Activated naive CD4-positive, alpha-beta T cell treated with anti-CD3 and anti-CD28 coated beads, Interleukin-2, amount 10 ng/mL, durations not matched to agents 7 days and 5 days (primary cell): ENCODE measurements around the gene PIK3C2A.
"Not testable (repeated sequence)": the region's sequence is repeated elsewhere in the genome, so short reads cannot be mapped to it uniquely, and the experiment has no call there.

Experiments
- CTCF ChIA-PET: fragments of 350-600 bp; sonication (Branson Sonifier 250); formaldehyde crosslinking; loops from one replicate; lab custom pipeline; 2021; ENCODE audit warnings: antibody characterized with exemption; lab: Charles Lee
- DNase-seq: peaks from one replicate; pipeline ENCODE4 v3.0.0-alpha.2; 2020
- H3K27ac Mint-ChIP-seq: one replicate; pipeline ENCODE4 v1.8.0; 2021; ENCODE audit warnings: mild to moderate bottlenecking, moderate library complexity, mixed read lengths
- H3K27me3 Mint-ChIP-seq: one replicate; pipeline ENCODE4 v1.8.0; 2021; ENCODE audit warnings: mild to moderate bottlenecking, mixed read lengths
- H3K36me3 Mint-ChIP-seq: one replicate; pipeline ENCODE4 v1.8.0; 2021; ENCODE audit warnings: mixed read lengths
- H3K4me1 Mint-ChIP-seq: one replicate; pipeline ENCODE4 v1.8.0; 2021; ENCODE audit warnings: mixed read lengths
- H3K4me3 Mint-ChIP-seq: one replicate; pipeline ENCODE4 v1.8.0; 2021; ENCODE audit warnings: mild to moderate bottlenecking, moderate library complexity, mixed read lengths
- H3K9me3 Mint-ChIP-seq: one replicate; pipeline ENCODE4 v1.8.0; 2021; ENCODE audit warnings: mixed read lengths

PIK3C2A gene

DNA sequence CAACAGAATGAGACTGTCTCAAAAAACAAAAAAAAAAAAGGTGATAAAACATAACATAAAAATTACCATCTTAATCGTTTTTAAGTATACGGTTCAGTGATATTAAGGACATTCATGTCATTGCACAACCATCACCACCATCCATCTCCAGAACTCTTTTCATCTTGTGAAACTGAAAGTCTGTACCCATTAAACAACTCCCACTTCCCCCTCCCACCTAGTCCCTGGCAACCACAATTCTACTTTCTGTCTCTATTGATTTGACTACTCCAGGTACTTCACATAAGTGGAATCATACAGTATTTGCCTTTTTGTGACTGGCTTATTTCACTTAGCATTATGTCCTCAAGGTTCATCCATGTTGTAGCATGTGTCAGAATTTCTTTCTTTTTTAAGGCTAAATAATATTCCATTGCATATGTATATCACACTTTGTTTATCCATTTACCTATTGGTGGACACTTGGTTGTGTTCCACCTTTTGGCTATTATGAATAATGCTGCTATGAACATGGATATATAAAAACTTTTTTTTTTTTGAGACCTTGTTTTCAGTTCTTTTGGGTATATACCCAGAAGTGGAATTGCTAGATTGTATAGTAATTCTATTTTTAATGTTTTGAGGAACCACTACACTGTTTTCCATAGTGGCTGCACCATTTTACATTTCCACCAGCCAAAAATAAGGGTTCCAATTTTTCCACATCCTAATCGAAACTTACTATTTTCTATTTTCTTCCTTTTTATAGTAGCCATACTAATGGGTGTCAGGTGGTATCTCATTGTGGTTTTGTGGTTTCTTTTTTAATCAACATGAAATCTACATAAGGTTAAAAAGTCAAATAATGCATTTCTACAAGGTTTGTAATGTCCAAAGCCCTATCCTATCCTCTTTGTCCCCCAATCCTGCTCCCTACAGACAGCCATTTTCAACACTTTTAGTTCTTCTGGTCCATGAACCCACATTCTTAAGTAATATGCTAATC, 23.4 kb upstream of the PIK3C2A start:
- peaks cover 37% of the 10 kb centered on the region for H3K27me3 Mint-ChIP-seq
- H3K4me1 Mint-ChIP-seq, result peaks cover 25% of the 10 kb centered on the region
- H3K27ac Mint-ChIP-seq, result peak overlapping the region; percentile 34

DNA sequence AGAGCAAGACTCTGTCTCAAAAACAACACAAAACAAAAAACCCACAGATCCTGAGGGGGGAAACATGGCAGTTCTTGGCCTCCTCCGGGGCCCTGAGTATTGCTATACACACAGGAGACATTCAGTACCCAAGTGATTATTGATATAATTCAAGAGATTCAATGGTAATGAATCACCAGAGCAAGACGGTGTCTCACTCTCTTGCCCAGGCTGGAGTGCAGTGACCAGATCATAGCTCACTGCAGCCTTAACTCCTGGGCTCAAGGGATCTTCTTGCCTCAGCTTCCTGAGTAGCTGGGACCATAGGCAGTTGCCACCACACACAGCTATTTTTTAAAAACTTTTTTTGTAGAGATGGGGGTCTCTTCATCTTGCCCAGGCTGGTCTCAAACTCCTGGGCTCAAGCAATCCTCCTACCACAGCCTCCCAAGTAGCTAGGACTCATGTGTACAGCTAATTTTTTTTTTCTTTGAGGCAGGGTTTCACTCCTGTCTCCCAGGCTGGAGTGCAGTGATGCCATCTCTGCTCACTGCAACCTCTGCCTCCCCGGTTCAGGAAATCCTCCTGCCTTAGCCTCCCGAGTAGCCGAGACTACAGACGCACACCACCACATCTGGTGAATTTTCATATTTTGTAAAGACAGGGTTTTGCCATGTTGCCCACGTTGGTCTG, 21.8 kb upstream of the PIK3C2A start:
- Mint-ChIP-seq H3K4me3 (no peak overlapping the region), H3K36me3 (no peaks in the 10 kb centered on the region), H3K4me1 (peaks cover 25% of the 10 kb centered on the region), H3K27ac (no peak overlapping the region), H3K9me3 (no peaks in the 10 kb centered on the region), H3K27me3 (peaks cover 30% of the 10 kb centered on the region)
- DNase-seq, result no peak
- CTCF ChIA-PET, result interaction anchor here (0.7 to 2.6 kb wide), 25 partner anchors 9 to 298 kb away, joined by 3 to 26 read pairs (median 3); partner anchors contain the start of gene PIK3C2A

More for the DNA sequence above, 23.4 kb upstream of the PIK3C2A start:
- CTCF ChIA-PET, result interaction anchor here (1.0 to 2.6 kb wide), 12 partner anchors 13 to 297 kb away, joined by 3 to 26 read pairs (median 4); no protein-coding TSS in a partner anchor
- DNase-seq, result peak; percentile 61
- Mint-ChIP-seq H3K4me3 (no peak overlapping the region), H3K9me3 (no peaks in the 10 kb centered on the region), H3K36me3 (no peaks in the 10 kb centered on the region)

DNA sequence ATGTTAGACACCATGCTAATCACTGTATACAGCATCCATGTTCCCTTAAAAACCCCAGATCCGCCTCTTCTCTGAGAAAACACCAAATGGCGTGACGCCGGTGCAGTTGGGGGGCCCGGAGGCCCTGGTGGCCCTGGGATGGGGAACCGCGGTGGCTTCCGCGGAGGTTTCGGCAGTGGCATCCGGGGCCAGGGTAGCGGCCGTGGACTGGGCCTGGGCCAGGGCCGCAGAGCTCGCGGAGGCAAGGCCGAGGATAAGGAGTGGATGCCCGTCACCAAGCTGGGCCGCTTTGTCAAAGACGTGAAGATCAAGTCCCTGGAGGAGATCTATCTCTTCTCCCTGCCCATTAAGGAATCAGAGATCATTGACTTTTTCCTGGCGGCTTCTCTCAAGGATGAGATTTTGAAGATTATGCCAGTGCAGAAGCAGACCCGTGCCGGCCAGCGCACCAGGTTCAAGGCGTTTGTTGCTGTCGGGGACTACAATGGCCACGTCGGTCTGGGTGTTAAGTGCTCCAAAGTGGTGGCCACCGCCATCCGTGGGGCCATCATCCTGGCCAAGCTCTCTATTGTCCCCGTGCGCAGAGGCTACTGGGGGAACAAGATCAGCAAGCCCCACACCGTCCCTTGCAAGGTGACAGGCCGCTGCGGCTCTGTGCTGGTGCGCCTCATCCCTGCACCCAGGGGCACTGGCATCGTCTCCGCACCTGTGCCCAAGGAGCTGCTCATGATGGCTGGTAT, 20.6 kb upstream of the PIK3C2A start:
- not testable (repeated sequence) for H3K4me3 Mint-ChIP-seq, H3K27ac Mint-ChIP-seq, H3K36me3 Mint-ChIP-seq, DNase-seq, H3K9me3 Mint-ChIP-seq
- Mint-ChIP-seq H3K4me1 (peaks cover 25% of the 10 kb centered on the region), H3K27me3 (peaks cover 23% of the 10 kb centered on the region)
- CTCF ChIA-PET, result interaction anchor here (1.4 to 2.6 kb wide), 4 partner anchors 58 to 291 kb away, joined by 3 to 26 read pairs (median 13); no protein-coding TSS in a partner anchor

DNA sequence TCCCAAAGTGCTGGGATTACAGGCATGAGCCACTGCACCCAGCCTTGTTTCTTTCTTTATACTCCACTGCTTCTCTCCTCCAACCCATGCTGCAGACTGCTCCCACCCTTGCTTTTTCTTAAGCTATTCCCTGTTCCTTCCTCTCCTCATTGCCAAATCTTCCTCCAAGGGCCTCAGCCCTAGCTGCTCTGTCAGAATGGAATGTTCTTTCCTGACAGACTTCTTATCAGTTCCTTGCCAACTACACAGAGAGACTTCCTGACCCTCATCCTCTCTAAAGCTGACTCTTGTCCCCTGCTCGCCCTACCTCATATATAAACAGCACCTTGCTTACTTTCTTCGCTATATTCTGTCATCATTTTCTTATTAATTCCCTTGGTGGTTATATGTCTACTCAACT, 16.9 kb upstream of the PIK3C2A start:
- Mint-ChIP-seq H3K27ac (no peak overlapping the region), H3K27me3 (peaks cover 16% of the 10 kb centered on the region), H3K9me3 (no peaks in the 10 kb centered on the region), H3K4me3 (no peak overlapping the region), H3K36me3 (no peaks in the 10 kb centered on the region), H3K4me1 (peaks cover 2% of the 10 kb centered on the region)
- CTCF ChIA-PET, result interaction anchor here (0.9 kb wide), 1 partner anchor 159 kb away, joined by 3 read pairs; no protein-coding TSS in a partner anchor
- no peak for DNase-seq

DNA sequence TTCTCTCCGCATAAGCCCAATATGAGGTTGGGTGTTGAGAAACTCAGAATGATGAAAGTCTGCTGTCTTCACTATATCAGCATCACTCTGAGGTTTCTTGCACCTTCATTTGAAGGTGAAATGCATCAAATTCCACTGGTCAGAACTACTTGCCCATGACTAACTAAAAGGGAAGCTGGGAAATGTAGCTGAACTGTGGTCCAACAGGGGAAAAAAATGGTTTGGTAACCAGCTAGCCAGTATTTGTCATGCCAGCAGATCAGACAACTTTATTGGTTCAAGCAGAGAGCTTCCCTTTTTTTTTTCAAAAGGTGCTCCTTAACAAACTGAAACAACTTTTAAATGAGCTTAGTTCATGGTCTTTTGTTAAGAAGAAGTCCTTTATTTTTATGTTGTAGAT, 14.2 kb upstream of the PIK3C2A start:
- H3K4me3 Mint-ChIP-seq, result no peak overlapping the region
- H3K27me3 Mint-ChIP-seq, result peaks cover 12% of the 10 kb centered on the region
- no peak overlapping the region for H3K27ac Mint-ChIP-seq
- CTCF ChIA-PET, result interaction anchor here (1.0 to 1.6 kb wide), 3 partner anchors 11 to 162 kb away, joined by 4 to 5 read pairs (median 4); no protein-coding TSS in a partner anchor
- DNase-seq, result no peak
- no peaks in the 10 kb centered on the region for H3K9me3 Mint-ChIP-seq
- H3K4me1 Mint-ChIP-seq, result no peaks in the 10 kb centered on the region
- no peaks in the 10 kb centered on the region for H3K36me3 Mint-ChIP-seq

DNA sequence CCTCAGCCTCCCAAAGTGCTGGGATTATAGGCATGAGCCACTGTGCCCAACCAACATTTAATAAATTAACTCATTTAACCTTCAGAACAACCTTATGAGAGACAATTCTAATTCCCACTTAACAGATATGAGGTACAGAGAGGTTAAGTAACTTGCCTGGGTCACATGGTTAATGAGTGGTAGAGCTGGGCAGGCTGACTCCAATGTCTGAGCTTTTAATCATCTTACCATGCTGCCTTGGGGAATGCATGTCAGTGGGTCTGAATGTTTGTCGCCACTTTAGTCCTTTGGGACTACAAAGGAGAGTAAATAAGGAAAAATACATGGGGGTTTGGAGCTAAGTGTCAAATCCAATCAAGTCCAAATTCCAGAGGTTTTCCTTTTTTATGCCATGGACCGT, 11.2 kb upstream of the PIK3C2A start:
- H3K27me3 Mint-ChIP-seq, result peaks cover 6% of the 10 kb centered on the region
- no peak overlapping the region for H3K4me3 Mint-ChIP-seq
- H3K27ac Mint-ChIP-seq, result no peak overlapping the region
- H3K4me1 Mint-ChIP-seq, result no peaks in the 10 kb centered on the region
- no peaks in the 10 kb centered on the region for H3K36me3 Mint-ChIP-seq
- DNase-seq, result no peak
- H3K9me3 Mint-ChIP-seq, result peaks cover 6% of the 10 kb centered on the region
- CTCF ChIA-PET, result no interaction called here

DNA sequence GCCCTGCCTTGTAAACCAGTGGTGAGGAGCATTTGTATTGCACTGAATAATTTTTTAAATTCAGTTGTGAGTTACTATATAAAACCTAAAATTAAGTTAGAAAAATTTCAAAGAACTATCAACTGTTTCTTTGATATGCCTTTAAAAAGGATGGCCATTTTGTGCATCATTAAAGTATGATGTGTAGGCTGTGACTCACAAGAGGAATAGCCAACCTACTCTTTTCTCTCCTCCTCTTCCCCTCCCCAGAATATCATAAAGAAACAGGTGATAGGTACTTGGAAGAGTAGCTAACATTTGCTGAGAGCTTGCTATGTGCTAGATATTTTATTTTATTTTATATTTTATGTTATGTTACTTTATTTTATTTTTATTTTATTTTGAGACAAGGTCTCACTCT, 10.6 kb upstream of the PIK3C2A start:
- CTCF ChIA-PET, result no interaction called here
- no peak for DNase-seq

DNA sequence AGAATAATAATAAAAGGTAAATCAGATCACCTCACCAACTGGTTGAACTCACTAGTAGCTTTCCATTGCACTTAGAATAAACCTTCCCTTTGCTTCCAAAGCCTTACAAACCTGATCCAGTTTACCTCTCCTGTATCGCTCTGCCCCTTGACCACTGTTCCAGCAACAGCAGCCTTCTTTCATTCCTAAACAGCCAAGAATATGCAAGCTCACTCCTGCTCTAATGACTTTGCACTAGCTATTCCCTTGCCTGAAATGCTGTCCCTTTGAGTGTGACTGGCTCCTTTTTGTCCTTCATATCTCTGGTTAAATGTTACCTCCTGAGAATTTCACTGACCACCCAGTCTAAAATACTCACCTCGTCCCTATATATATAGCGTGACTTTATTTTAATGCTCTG, 9.6 kb upstream of the PIK3C2A start:
- Mint-ChIP-seq H3K36me3 (no peaks in the 10 kb centered on the region), H3K9me3 (peaks cover 7% of the 10 kb centered on the region), H3K27ac (no peak overlapping the region), H3K4me3 (no peak overlapping the region), H3K4me1 (no peaks in the 10 kb centered on the region), H3K27me3 (peaks cover 6% of the 10 kb centered on the region)
- CTCF ChIA-PET, result interaction anchor here (0.7 to 0.9 kb wide), 2 partner anchors 17 to 311 kb away, joined by 3 to 4 read pairs; no protein-coding TSS in a partner anchor
- DNase-seq, result no peak

More for the DNA sequence above, 10.6 kb upstream of the PIK3C2A start:
- Mint-ChIP-seq H3K36me3 (no peaks in the 10 kb centered on the region), H3K4me3 (no peak overlapping the region), H3K27me3 (peaks cover 6% of the 10 kb centered on the region), H3K4me1 (no peaks in the 10 kb centered on the region), H3K27ac (no peak overlapping the region), H3K9me3 (peaks cover 7% of the 10 kb centered on the region)

DNA sequence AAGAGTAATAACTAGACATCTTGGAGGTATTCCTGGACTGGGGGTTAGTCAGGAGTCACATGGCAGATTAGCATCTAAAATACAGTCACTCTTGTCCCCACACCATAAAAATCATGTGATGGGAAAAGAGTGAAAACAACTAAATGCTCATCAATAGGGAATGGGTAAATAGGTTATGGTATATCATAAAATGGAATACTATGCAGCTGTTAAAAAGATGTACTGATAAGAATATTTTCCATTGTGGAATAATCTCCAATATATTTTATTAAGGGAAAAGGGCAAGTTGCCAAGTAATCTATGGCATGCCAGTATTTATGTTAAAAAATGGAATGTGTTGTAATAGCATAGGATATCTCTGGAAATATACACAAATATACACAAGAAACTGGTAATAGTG, 6.6 kb upstream of the PIK3C2A start:
- Mint-ChIP-seq H3K27ac (no peak overlapping the region), H3K4me3 (no peak overlapping the region), H3K36me3 (no peaks in the 10 kb centered on the region), H3K27me3 (peaks cover 6% of the 10 kb centered on the region), H3K4me1 (peaks cover 5% of the 10 kb centered on the region), H3K9me3 (peaks cover 7% of the 10 kb centered on the region)
- no peak for DNase-seq
- CTCF ChIA-PET, result no interaction called here

DNA sequence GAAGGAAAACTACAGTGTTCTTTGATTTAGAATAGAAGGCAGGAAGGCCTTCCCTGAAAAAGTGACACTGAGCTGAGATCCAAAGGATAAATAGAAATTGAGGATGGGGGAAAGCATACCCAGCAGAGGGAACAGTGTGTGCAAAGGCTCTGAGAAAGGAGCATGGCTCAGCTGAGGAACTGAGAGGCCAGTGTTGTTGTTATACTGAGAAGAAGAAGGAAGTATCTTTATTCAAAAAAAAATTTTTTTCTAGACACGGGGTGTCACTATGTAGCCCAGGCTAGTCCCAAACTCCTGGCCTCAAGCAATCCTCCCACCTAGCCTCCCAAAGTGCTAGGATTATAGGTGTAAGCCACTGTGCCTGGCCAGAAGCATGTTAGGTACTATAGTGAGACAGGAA, 3.5 kb upstream of the PIK3C2A start:
- CTCF ChIA-PET, result no interaction called here
- peaks cover under 1% of the 10 kb centered on the region for H3K27me3 Mint-ChIP-seq
- no peak overlapping the region for H3K27ac Mint-ChIP-seq
- peaks cover 7% of the 10 kb centered on the region for H3K9me3 Mint-ChIP-seq
- no peak overlapping the region for H3K4me3 Mint-ChIP-seq
- peaks cover 26% of the 10 kb centered on the region for H3K4me1 Mint-ChIP-seq
- H3K36me3 Mint-ChIP-seq, result no peaks in the 10 kb centered on the region
- no peak for DNase-seq

DNA sequence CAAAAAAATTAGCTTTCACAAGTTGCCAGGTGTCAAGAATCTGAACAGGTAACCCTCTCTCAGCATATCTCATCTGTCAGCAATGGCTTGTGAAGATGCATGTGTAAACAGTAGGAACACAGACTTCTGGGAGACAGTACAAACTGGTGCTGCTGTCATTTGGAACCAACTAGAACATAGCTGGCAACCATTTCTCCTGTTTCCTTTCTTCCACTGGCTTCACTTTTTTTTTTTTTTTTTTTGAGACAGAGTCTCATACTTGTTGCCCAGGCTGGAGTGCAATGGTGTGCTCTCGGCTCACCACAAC, 2.1 kb upstream of the PIK3C2A start:
- CTCF ChIA-PET, result interaction anchor here (1.1 to 1.8 kb wide), 2 partner anchors 13 to 20 kb away, joined by 5 read pairs; no protein-coding TSS in a partner anchor
- no peak for DNase-seq
- Mint-ChIP-seq H3K4me1 (peaks cover 29% of the 10 kb centered on the region), H3K27ac (no peak overlapping the region), H3K4me3 (no peak overlapping the region), H3K27me3 (no peaks in the 10 kb centered on the region), H3K9me3 (peaks cover 4% of the 10 kb centered on the region), H3K36me3 (no peaks in the 10 kb centered on the region)

DNA sequence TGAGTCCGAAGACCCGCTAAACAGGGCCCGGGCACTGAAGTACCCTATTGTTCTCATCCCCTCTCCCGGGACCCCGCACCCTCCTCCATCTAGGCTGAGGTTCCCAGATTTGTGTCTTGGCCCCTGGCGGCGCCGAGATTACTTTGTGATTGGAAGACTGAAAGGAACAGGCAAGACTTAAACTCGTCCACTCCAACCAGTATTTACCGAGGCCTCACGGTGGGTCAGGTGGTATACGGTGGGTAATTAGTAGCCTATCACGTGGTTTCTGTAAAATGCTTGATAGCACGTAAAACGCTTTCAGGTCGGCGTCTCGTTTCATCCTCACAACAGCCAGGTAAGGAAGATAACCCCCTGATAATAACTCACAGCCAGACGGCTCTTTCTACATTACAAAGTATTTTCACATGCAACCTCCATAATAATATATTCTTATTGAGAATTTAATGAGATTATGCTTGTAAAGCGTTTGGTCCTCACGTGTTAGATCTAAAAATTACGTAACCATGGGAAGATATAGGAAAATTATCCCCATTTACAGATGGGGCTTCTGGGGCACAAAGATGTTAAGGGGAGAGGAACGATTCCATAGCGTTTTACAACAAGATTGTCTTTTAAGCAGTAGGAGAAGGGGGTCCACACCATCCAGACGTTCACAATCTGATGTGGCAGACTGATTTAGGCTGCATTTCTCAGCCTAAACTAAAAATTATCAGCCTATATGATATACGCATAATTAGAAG, 642 bp upstream of the PIK3C2A start:
- DNase-seq, result peak; percentile 63
- Mint-ChIP-seq H3K9me3 (no peaks in the 10 kb centered on the region), H3K27ac (peak overlapping the region; percentile 94), H3K4me3 (peak overlapping the region; percentile 95), H3K36me3 (peaks cover 1% of the 10 kb centered on the region), H3K27me3 (no peaks in the 10 kb centered on the region), H3K4me1 (peaks cover 29% of the 10 kb centered on the region)
- CTCF ChIA-PET, result interaction anchor here (1.1 to 1.8 kb wide), 3 partner anchors 14 to 21 kb away, joined by 4 to 5 read pairs (median 5); no protein-coding TSS in a partner anchor

DNA sequence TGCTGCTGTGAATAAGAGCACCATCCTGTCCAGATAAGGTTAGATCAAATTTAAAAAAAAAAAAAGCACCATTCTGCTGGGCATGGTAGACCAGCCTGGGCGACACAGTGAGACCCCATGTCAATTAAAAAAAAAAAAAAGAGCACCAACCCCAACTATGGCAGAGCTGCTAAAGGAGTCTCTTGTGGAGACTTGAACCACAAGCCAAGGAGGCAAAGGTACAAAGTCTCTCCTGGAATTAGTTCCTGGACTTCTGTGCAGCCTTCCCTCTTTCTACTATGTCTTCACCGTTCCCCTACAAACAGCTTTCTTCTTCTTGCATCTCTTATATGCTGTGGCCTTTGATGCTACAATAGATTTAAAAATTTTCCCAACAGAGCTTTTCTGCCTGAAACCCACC, 1.3 kb downstream of the PIK3C2A start:
- Mint-ChIP-seq H3K9me3 (no peaks in the 10 kb centered on the region), H3K27me3 (no peaks in the 10 kb centered on the region), H3K4me1 (peaks cover 31% of the 10 kb centered on the region), H3K36me3 (peaks cover 3% of the 10 kb centered on the region), H3K27ac (no peak overlapping the region), H3K4me3 (peak overlapping the region; percentile 95)
- CTCF ChIA-PET, result no interaction called here
- DNase-seq, result no peak
